PC-9 (cell line): ENCODE measurements around the gene IZUMO1.

Experiments
- CTCF ChIP-seq: fragments of 200-600 bp; sonication (generic); conservative IDR thresholded peaks from 2 replicates; pipeline ENCODE4 v1.6.1; 2017; ENCODE audit warnings: mixed run types, antibody characterized with exemption, mild to moderate bottlenecking, moderate library complexity
- EZH2 ChIP-seq: fragments of 200-600 bp; sonication (generic); IDR thresholded peaks from 2 replicates; pipeline ENCODE4 v1.8.0; 2017; ENCODE audit warnings: antibody characterized with exemption, low read depth

DNA sequence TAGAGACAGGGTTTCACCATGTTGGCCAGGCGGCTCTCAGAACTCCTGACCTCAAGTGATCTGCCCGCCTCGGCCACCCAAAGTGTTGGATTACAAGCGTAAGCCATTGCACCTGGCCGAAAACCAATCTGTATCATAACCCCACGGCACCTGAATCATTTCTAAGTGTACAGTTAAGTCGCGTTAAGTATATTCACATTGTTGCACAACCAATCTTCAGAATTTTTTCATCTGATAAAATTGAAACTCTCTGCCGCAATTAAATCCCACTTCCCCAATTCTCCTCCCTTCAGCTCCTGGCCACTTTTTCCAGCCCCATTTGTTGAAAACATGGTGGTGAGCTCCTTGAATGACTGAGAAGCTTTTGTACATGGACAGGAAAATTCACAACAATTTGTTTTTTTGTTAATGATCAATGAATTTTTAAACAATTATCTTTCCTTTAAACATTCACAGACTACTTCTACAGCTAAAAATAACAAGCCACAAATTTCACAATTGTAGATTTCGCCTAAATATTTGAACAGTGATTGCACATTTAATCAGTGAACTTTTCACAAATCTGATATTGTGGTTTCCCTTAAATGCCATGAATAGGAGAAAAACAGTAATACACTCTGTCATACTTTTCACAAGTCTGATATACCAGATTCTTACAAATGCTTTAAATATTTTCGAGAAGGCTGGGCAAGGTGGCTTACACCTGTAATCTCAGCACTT is 22.4 kb upstream of the IZUMO1 start:
- no peak for TF ChIP-seq CTCF
- no peak for TF ChIP-seq EZH2
